HS-5 (cell line): ENCODE data around the gene HOXB5.

Experiments used
- DNase-seq: peaks from one replicate; pipeline ENCODE4 v3.0.0-alpha.2; 2012; ENCODE audit warnings: low read depth

Gene HOXB5

DNA sequence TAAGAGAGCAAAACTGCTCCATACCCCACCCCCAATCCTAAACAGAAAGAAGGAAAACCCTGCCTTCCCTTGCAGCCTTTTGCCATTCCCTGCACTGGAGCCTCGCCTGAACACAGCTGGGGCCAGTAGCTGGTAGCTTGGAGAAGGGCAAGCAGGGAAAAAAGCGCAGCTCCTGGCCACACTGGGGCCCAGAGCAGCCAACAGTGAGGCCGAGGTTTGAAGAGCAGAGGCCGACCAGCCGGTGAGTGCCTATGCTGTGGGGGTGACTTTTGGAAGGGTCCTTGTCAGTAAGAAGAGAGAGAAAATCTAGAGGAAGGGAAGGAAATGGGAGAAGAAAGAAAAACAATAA, 35.8 kb upstream of the HOXB5 start:
- no peak for DNase-seq

DNA sequence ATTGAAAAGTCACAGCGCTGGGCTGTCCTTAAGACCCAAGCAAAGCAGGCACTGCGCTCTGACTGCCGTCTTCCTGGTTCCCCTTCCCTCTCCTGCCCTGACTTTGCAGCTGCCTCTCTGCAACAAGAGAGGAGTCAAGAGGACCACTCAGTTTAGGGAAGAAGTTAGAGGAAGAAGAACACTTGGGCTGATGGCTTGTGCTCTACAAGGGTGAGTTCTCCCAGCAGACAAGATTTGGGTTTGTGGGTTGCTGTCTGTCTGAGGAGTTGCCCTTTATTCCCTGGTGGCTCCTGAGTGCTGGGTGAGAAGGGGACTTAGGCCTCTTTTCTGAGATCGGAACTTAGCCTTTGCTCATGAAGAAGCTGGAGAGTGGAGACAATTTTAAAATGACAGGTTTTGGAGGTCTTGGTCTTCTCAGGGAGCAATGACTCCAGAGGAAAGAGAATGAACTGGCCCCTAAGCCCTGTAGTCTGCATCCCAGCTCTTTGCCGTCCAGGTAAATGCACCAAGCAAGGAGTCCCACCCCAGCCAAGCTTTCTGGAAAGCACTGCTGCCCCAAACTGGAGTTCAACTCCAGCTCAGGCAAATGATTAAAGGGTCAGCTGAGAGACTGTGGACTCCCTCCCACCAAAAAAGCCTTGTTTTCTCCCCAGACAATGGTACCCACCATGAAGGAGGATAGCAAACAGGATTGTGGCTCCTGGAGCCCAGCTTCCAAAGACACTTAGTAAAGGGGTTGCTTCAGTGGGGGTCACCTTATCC, 35.3 kb upstream of the HOXB5 start:
- DNase-seq: no peak

DNA sequence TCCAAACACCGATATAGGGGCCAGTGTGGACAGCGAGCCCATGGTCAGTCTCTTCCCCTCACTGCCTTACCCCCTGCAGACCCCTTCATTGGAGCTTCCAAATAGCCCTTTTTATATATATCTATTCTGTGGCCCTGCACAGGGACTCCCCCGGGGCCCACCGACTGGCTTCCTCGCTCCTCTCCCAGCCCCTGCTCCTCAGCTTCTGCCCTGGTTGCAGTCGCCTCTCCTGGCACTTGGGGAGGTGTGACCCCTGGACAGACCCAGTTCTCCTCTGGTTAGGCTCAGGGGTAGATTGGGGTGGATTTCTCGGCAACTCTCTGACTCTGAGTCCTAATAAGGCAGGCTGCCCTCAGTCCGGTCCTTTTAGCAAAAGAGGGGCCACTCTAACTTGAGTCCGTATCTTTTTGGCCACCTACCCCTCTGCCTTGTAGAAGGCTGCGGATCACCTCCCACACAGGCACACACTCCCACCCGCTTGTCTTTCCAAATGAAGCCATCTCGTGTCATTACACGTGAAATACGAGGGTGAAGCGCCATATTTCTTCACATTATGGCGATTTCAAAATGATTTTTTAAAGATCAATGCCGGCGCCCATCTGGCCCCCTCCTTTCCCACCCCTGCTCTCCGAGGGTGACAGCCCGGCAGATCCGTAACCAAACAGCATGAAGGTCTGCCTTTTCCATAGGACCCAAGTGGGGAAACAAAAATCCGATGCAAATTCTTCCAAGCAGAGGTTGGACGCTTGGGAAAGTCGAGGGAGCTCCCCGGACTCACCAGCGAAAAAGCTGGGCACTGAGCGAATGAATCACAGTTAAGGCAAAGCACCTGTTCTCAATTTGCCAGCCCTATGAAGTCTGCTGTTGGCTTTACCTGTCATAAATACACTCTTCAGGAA, 34.3 kb upstream of the HOXB5 start:
- no peak for DNase-seq

GRCh38 chr17:48627118-48627597, 33.6 kb upstream of the HOXB5 start:
- no peak for DNase-seq

- no peak for DNase-seq
Measured at GRCh38 chr17:48626245-48627117, 32.9 kb upstream of the HOXB5 start, which contains the start of gene HOXB9. Gene HOXB9 (minus strand): TSS chr17:48626358. CDS start chr17:48626269, 89 bp downstream.

- no peak for DNase-seq
Measured at GRCh38 chr17:48625495-48626244, 32.1 kb upstream of the HOXB5 start.

GRCh38 chr17:48624544-48625494, 31.2 kb upstream of the HOXB5 start:
- DNase-seq: no peak

GRCh38 chr17:48624118-48624517, 30.5 kb upstream of the HOXB5 start:
- no peak for DNase-seq

DNA sequence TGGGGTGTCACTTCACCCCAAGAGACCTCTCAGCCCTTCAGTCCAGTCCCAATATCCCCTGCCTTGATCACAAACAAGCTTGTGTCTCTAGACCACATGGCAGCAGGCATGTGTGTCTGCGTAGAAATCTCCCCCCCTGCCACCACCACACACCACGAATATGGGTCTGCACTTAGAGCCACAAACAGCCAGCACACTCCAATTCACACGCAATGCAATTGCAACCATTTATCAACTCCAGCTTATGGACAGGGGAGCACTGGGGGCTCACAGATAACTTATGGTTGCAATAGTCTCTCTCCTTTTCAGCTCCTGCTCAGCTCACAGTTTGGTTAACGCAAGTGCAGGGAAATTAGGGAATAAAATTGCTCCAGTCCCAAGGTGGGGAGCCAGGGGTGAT, 30.0 kb upstream of the HOXB5 start:
- DNase-seq: no peak

DNA sequence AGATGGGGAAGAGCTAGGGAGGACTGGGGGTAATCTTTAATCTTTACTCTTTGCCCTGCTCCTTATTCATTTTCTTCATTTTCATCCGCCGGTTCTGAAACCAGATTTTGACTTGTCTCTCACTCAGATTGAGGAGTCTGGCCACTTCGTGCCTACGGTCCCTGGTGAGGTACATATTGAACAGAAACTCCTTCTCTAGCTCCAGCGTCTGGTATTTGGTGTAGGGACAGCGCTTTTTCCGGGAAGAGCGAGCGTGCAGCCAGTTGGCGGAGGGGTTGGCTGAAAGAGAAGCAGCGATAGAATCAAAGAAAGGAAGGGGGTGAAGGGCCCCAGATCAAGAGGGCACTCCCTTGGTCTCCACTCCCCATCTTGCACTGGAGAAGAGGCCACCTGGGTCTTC, 29.3 kb upstream of the HOXB5 start:
- no peak for DNase-seq

DNA sequence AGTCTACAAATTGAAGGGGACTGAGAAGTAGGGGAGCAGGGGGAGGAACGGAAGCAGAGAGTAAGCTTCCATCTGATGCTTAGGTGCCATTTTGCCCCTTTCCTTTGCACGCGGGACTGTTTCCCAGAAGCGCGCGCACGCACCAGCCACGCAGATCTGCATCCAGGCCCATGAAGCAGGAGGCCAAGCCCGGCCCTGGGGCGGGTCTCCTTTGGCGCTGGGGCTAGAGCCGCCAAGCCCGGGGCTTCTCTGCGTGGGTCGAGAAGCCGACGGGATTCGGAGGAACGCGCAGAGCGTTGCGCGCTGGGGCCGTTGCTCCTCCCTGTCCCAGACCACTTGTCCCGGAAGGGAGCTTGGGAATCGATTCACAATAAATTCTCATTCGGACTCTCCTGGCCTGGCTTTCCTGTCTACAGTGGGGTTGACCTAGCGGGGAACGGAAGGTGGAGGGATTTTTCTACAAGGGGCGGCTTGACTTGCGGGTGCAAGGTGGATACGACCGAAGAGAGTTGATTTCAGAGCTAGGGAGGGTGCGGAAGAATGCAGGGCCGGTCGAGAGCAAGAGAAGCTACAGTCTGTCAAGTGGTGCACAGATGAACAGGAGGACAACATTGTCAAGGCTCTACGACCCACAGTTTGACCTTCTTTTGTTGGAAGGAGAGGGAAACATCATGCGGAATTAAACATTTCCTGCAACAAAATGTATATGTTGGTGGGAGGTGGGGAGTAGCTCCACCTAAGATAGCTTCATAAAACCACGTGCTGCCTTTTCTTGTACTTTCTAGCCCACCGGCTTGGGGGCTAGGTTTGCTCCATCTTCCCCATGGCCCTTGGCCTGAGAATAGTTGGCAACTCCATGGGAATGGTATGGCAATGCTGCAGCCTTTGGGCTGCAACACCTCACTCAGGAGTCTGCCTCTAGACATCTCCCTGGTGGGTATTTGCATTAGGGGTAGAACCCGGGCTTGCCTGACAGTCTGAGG, 28.1 kb upstream of the HOXB5 start:
- DNase-seq: no peak

DNA sequence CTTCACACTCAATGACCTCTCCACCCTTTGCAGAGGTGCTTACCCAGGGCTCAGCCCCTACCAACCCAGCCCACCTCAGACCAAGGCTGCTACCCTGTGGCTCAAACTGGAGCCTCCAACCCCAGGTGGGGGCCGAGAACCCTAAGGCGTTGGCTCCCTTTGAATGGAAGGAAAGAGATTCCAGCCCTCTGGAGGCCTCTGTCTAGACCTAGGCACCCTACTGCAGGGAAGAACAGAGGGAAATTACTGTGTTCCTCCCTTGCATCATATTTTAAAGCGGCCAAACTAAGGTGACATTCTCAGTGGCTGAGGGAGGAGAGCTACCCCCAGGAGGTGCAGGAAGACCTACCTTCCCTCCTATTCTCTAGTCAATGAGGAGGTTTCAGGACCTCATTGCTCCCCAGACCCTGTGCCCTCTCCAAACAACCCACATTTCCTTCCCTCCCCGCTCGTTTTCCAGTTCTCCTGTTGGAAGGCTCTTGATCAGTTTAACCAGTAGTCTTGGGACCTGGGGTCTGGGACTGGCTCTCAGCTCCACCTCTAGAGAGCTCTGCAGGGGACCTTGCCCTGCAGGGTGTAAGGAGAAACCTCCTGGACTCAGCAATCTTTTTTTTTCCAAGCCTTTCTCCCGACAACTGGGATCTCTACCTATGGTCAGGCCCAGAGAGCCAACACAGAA, 27.0 kb upstream of the HOXB5 start:
- no peak for DNase-seq

DNA sequence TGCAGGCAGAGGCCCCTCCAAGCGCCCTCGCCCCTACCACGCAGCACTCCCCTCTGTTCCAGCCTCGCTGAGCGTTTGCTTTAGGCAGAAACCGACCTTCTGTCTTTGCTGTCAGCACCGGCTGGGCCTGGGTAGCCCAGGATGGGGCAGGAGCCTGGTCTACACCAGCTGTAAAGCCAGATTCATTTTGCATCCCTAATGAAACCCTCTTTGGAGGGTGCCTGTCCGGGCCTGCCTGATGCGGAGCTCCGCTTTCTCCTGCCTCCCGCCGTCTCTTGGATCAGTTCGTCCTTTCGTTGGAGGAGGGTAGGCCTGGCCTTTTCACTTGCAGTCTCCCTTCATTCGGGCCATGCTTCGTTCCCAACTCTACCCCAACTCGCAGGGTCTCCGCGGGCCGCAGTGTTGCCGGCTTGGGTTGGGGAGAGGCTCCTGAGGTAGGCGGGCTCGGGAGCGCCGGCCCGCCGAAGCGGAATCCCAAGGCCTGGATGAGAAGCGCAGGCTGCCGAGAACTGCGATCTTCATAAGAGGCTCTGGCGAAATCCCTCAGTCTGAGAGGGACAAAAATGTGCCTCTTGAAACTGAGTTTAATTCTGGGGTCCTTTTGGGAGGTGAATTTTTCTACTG, 26.4 kb upstream of the HOXB5 start:
- no peak for DNase-seq

- DNase-seq: no peak
Measured at GRCh38 chr17:48618256-48618896, 24.8 kb upstream of the HOXB5 start.

- no peak for DNase-seq
Measured at GRCh38 chr17:48617471-48618255, 24.1 kb upstream of the HOXB5 start.

DNA sequence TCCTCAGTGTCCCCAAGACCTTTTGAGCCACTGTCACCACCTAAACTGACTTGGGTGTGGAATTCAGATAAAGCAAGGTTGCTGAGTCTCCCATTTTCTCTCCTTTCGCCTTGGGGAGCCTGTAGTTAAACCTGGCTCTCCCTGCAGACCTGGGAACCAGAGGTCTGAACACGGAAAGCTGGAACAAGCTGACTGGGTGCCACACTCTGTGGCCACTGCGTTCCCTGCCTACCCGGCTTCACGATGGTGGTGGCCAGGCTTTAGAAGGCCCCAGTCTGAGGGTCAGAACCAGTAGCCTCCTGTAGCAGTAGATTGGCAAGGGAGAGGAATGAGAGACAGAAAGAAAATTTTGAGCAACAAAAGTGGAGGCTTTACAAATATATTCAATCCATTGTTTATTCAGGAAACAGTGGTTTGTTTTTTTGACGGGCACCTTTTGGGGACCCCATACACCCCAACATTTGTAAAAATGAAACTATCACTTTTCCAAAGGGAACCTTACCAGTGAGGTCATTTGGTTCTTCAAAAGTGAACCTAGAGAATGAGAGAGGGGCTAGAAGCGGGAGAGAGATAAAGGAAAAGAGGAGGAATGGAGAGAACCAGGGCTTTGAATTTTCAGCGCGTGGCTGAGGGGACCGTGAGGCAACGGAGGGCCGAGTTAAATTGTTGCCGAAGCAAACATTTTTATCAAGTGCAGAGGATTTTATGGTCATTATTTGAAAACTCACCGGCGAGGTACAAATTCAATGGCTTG, 23.3 kb upstream of the HOXB5 start:
- DNase-seq: no peak
